Tibial nerve (tissue), 4 donors: ENCODE data around the gene GOLT1A.

ENCODE experiments used
- EP300 ChIP-seq, 2 donors: sonication (generic); formaldehyde crosslinking; IDR thresholded peaks; one replicate each; pipeline ENCODE4 v1.6.1; 2017; ENCODE audit warnings: antibody characterized with exemption in 2 of 2, mild to moderate bottlenecking in 1 of 2
- POLR2A ChIP-seq, 2 donors: fragments of 450-650 bp; IDR thresholded peaks; one replicate each; pipeline ENCODE4 v1.6.1; 2017; ENCODE audit warnings: antibody characterized with exemption in 2 of 2, mild to moderate bottlenecking in 2 of 2, moderate library complexity in 2 of 2
- TF ChIP-seq, protein P1 (sequence below), 5 experiments: fragments of 200-600 bp in 3 of 5; fragments of 450-650 bp in 2 of 5; sonication (generic) in 3 of 5; IDR thresholded peaks; one replicate each; pipeline ENCODE4 v1.5.1; 2016 to 2019; ENCODE audit warnings: antibody characterized with exemption in 5 of 5, mild to moderate bottlenecking in 3 of 5, moderate library complexity in 2 of 5

DNA sequence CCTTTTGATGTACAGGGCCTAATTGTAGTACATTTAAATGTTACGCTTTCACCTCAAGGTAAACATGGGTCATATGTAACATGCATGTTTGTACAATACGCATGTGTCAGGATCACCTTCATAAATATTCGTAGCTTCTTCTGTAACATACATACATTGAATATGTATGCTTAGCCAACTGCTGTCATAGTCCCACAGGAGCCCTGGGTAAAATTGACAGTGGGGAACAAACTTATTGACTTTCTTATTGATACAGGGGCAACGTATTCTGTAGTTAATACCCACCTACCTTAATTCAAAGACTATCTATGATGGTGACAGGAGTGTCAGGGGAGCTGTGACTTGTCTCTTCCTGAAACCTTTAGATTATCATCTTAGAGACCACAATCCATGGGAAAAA, 43.9 kb downstream of the GOLT1A start:
- TF ChIP-seq, protein P1, sequence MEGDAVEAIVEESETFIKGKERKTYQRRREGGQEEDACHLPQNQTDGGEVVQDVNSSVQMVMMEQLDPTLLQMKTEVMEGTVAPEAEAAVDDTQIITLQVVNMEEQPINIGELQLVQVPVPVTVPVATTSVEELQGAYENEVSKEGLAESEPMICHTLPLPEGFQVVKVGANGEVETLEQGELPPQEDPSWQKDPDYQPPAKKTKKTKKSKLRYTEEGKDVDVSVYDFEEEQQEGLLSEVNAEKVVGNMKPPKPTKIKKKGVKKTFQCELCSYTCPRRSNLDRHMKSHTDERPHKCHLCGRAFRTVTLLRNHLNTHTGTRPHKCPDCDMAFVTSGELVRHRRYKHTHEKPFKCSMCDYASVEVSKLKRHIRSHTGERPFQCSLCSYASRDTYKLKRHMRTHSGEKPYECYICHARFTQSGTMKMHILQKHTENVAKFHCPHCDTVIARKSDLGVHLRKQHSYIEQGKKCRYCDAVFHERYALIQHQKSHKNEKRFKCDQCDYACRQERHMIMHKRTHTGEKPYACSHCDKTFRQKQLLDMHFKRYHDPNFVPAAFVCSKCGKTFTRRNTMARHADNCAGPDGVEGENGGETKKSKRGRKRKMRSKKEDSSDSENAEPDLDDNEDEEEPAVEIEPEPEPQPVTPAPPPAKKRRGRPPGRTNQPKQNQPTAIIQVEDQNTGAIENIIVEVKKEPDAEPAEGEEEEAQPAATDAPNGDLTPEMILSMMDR (IDR thresholded peaks at IDR 0.05) = no peak
- TF ChIP-seq POLR2A (IDR thresholded peaks at IDR 0.05) (no peak), EP300 (IDR thresholded peaks at IDR 0.05) (no peak)
